Measurements from ENCODE around the gene R3HDM2.

- TF ChIP-seq RAD21 (IDR thresholded peaks at IDR 0.05) (no peak), CTCF (IDR thresholded peaks at IDR 0.05; ENCODE audit: low read depth, low read length, missing input control) (no peak), REST (IDR thresholded peaks at IDR 0.05) (no peak), RXRA (IDR thresholded peaks at IDR 0.05) (no peak)
Measured at GRCh38 chr12:57419495-57419894, 11.3 kb downstream of the R3HDM2 start.

Measured in liver (tissue), 3 donors.